HFF-Myc (cell line): ENCODE measurements around the gene ADAM22.

Experiments
- DNase-seq: peaks from one replicate; pipeline ENCODE4 v3.0.0-alpha.2; 2011; ENCODE audit warnings: low read depth; ENCODE audit errors: extremely low read depth
- H3K4me3 ChIP-seq: replicated peaks from 2 replicates; pipeline ENCODE4 v1.5.1; 2011; ENCODE audit warnings: low read depth, mild to moderate bottlenecking, control low read depth, low read length
- CTCF ChIP-seq: IDR thresholded peaks from 2 replicates; pipeline ENCODE4 v1.5.1; 2012; ENCODE audit warnings: mild to moderate bottlenecking, low read depth, low read length, control low read depth; ENCODE audit errors: missing control alignments

Gene ADAM22

GRCh38 chr7:87999261-87999660 is 65.2 kb downstream of the ADAM22 start:
- H3K4me3 ChIP-seq = no peak overlapping the region
- TF ChIP-seq CTCF = no peak
- no peak for DNase-seq

DNA sequence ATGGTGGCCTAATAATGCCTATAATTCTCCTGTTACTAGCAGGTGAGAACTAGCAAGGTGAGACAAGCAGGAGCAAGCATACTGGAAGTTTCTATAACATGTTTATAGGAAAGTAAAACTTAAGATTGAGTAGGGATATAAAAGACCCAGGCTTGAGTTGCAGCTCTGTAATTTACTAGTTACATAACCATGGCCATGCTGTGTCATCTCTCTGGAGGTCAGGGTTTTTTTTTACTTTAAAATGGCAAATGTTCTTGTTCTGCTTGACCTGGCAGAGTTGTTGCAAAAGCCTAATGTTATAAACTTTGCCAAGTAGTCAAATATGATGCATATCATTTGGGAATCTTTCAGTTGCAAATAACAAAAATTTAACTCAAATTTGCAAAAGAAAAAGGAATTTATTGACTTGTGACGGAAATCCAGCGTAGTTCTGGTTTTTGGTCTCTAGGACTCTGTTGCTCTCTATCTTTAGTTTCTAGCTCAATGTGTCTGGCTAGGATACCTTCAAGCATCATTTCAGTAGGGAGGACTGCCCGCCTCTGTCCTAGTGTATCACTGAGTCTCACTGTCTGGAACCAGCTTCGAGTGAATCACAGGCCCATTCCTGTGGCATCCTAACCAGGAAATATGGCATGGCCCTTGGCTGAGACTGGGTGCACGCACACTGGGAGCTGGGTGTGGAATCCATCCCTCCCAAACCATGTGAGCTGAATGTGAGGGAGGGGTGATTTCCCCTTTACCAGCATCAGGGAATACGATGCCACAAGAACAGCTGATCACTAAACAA is 67.9 kb downstream of the ADAM22 start:
- DNase-seq = no peak
- H3K4me3 ChIP-seq = no peak overlapping the region
- no peak for TF ChIP-seq CTCF

DNA sequence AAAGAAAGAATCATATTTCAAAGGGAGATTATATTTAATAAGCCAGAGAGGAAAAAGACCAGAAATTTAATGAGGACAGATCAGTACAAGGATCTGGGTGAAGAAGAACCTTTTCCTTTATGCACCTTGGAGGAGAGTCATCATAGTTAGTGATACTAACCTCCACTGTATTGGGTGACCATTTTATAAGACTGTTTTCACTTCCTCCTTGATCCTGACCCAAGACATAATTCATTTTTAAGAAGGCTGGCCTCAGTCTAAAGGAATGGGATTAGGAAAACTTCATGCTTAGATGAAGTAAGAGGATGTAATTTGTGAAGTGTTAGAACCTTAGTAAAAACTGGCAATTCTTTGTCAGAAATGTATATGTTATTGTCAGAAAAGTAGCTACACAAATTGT is 68.6 kb downstream of the ADAM22 start:
- no peak for DNase-seq
- no peak overlapping the region for H3K4me3 ChIP-seq
- no peak for TF ChIP-seq CTCF

DNA sequence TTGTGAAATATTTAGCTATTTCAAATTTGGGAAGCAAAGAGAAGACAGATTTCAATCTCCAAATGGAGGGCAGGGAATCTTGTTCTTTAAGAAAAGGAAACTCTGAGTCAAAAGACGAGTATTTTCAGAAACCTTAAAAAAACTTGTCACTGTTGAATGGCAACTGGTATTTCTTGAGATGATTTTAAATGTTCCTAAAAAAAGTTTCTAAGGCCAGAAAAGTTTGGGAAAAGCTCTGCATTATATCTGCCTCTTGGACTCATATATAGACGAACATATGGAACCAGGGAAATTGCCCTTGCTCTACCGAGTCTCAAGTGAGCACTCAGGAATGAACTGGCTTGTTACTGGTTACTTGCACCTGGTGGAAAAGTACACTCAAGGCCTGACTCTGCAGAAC is 69.5 kb downstream of the ADAM22 start:
- no peak for DNase-seq
- no peak for TF ChIP-seq CTCF
- H3K4me3 ChIP-seq = no peak overlapping the region

- DNase-seq = no peak
- no peak overlapping the region for H3K4me3 ChIP-seq
- no peak for TF ChIP-seq CTCF
These were observed 71.1 kb downstream of the ADAM22 start for GRCh38 chr7:88005191-88005590.

DNA sequence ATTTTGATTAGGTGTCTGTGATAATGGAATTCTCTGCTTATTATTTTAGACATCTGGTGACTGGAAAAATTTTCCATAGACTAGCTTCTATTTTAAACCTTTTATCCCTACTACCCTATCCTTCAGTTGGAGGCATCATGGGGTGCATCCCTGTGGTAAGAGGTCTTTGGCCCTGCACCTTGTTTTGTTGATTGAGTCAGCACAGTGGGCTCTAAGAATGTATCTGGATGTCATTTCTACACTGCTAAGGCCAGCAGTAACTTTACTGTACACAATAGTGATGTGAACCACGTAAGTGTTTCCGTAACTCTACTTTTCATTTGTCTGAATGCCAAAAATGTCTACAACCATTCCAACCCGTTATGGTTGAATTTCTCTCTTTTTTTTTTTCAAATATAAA is 75.6 kb downstream of the ADAM22 start:
- H3K4me3 ChIP-seq = no peak overlapping the region
- TF ChIP-seq CTCF = no peak
- no peak for DNase-seq

- H3K4me3 ChIP-seq = no peak overlapping the region
- no peak for TF ChIP-seq CTCF
- no peak for DNase-seq
These were observed 78.0 kb downstream of the ADAM22 start for GRCh38 chr7:88012086-88012485.
